HepG2 (cell line): ENCODE measurements around the gene SNX9. TPM values are rescaled to one million over a fixed set of nuclear protein-coding genes. Genes with fewer than 3 reads are reported as not detected.

Experiments
- ATAC-seq: fragments of 200-7000 bp; cut with Tn5 transposase; 3 replicates; pipeline ENCODE4 v1.9.1; 2020; ENCODE audit warnings: mild to moderate bottlenecking, moderate library complexity
- BruUV-seq: library from RNA; stranded (reverse); fragments of 400-500 nt; replicated peaks from 2 replicates; lab custom pipeline; 2021; lab: Mats Ljungman, UMichigan
- CTCF ChIA-PET: fragments of 300-600 bp; formaldehyde crosslinking; extraction: SDS; loops from one replicate; lab custom pipeline; 2021; ENCODE audit warnings: low total read pairs, inconsistent platforms, low intra/inter-chr PET ratio; lab: Yijun Ruan, JAX
- POLR2A ChIA-PET: fragments of 350-600 bp; sonication (Branson Sonifier 250); formaldehyde crosslinking; loops from one replicate; lab custom pipeline; 2020; ENCODE audit warnings: antibody characterized with exemption, inconsistent platforms; lab: Yijun Ruan, JAX
- DNase-seq: peaks from one replicate; pipeline ENCODE4 v3.0.0-alpha.2; 2015; ENCODE audit warnings: low spot score
- FAIRE-seq: peaks from 3 replicates; lab custom pipeline; 2011; peaks lifted over from hg19 to GRCh38; lab: Jason Lieb, UNC
- H2AFZ ChIP-seq: one replicate; pipeline ENCODE4 v1.6.1; 2011; ENCODE audit warnings: low read length, inconsistent platforms
- H3K27ac ChIP-seq: fragments of 300-600 bp; 3 replicates; pipeline ENCODE4 v1.8.0; 2011; ENCODE audit warnings: mixed run types, mild to moderate bottlenecking, mixed read lengths, low read length, inconsistent platforms; ENCODE audit not compliant: insufficient read depth; ENCODE audit errors: extremely low read length
- H3K27me3 ChIP-seq, 2 experiments: fragments of 200-600 bp in 1 of 2; 2 replicates in 1 of 2; 3 replicates in 1 of 2; pipeline versions ENCODE4 v1.6.0 to v1.8.0; 2011; ENCODE audit warnings: low read length in 2 of 2, mild to moderate bottlenecking in 2 of 2, moderate library complexity in 2 of 2, inconsistent platforms in 1 of 2; ENCODE audit not compliant: insufficient read depth in 2 of 2, control insufficient read depth in 1 of 2
- H3K36me3 ChIP-seq, 2 experiments: fragments of 200-600 bp in 1 of 2; replicated peaks in 1 of 2; 2 replicates in 1 of 2; 3 replicates in 1 of 2; pipeline versions ENCODE4 v1.5.1 to v1.8.0; 2011; ENCODE audit warnings: low read length in 2 of 2, inconsistent platforms in 1 of 2; ENCODE audit not compliant: insufficient read depth in 2 of 2, control insufficient read depth in 1 of 2
- H3K4me1 ChIP-seq: 2 replicates; pipeline ENCODE4 v1.5.1; 2012; ENCODE audit warnings: low read length, inconsistent platforms; ENCODE audit not compliant: insufficient read depth
- H3K4me2 ChIP-seq: 2 replicates; pipeline ENCODE4 v1.6.0; 2011; ENCODE audit warnings: low read depth, low read length, inconsistent platforms
- H3K4me3 ChIP-seq, 3 experiments: fragments of 200-600 bp in 1 of 3; sonication (generic), shearing (Covaris generic) in 1 of 3; replicated peaks in 1 of 3; 2 replicates each; pipeline ENCODE4 v1.5.1; 2011 to 2016; ENCODE audit warnings: low read length in 3 of 3, inconsistent platforms in 2 of 3, low read depth in 2 of 3, mild to moderate bottlenecking in 2 of 3, control low read depth in 1 of 3, mixed read lengths in 1 of 3; ENCODE audit not compliant: insufficient read depth in 1 of 3
- H3K79me2 ChIP-seq: one replicate; pipeline ENCODE4 v1.6.1; 2011; ENCODE audit warnings: low read length, inconsistent platforms; ENCODE audit not compliant: insufficient read depth
- H3K9ac ChIP-seq: 2 replicates; pipeline ENCODE4 v1.6.0; 2011; ENCODE audit warnings: mild to moderate bottlenecking, low read depth, low read length, inconsistent platforms; ENCODE audit not compliant: insufficient read depth
- H3K9me3 ChIP-seq: 2 replicates; pipeline ENCODE4 v1.5.1; 2012; ENCODE audit warnings: mild to moderate bottlenecking, low read length
- H4K20me1 ChIP-seq: 2 replicates; pipeline ENCODE4 v1.6.0; 2011; ENCODE audit warnings: inconsistent platforms, mild to moderate bottlenecking, low read length, moderate library complexity; ENCODE audit not compliant: insufficient read depth
- AGO2 ChIP-seq: fragments of 200-400 bp; formaldehyde crosslinking; optimal IDR thresholded peaks from 2 replicates; pipeline ENCODE3; 2017; ENCODE audit warnings: mild to moderate bottlenecking, low read depth, low read length, moderate library complexity
- CAMTA2 ChIP-seq: sonication (generic); formaldehyde crosslinking; IDR thresholded peaks from 2 replicates; pipeline ENCODE4 v1.4.0; 2020; ENCODE audit warnings: mild to moderate bottlenecking, missing genetic modification reagents, borderline replicate concordance
- CEBPG ChIP-seq: IDR thresholded peaks from 2 replicates; pipeline ENCODE4 v1.6.1; 2016
- CENPX ChIP-seq: sonication (generic); formaldehyde crosslinking; IDR thresholded peaks from 2 replicates; pipeline ENCODE4 v1.9.0; 2021; ENCODE audit warnings: mild to moderate bottlenecking, missing genetic modification reagents, moderate library complexity
- HDAC1 ChIP-seq: sonication (generic); formaldehyde crosslinking; IDR thresholded peaks from 2 replicates; pipeline ENCODE4 v1.5.1; 2020; ENCODE audit warnings: mild to moderate bottlenecking, missing genetic modification reagents
- PHF5A ChIP-seq: IDR thresholded peaks from one replicate; pipeline ENCODE4 v1.6.1; 2018; ENCODE audit warnings: low read depth, missing genetic modification reagents; ENCODE audit not compliant: unreplicated experiment
- ZFY ChIP-seq: sonication (generic); formaldehyde crosslinking; IDR thresholded peaks from 2 replicates; pipeline ENCODE4 v1.4.0; 2020; ENCODE audit warnings: missing genetic modification reagents
- WGBS: methylation state at CpG from one replicate; pipeline ENCODE4 v1.1.6; 2017; ENCODE audit warnings: low lambda C conversion rate; 5-methylcytosine and 5-hydroxymethylcytosine counted together
- in situ Hi-C: cut with HindIII; loops from 2 replicates; pipeline ENCODE4 v1.10.0; 2017; ENCODE audit warnings: low pct_unique_long_range_greater_than_20kb; ENCODE audit not compliant: extremely low pct_ligation_motif_present
- intact Hi-C: fragments of 100-400 bp; cut with micrococcal nuclease; formaldehyde crosslinking; loops from one replicate; pipeline ENCODE4 v1.10.0; 2022; ENCODE audit not compliant: unreplicated experiment
- polyA plus RNA-seq, 8 experiments: library from polyadenylated mRNA; depleted of rRNA in 3 of 8; stranded (reverse) in 7 of 8; unstranded in 1 of 8; fragments of >200 nt; fragmentation: Illumina TruSeq in 4 of 8; extraction: Trizol in 4 of 8; gene quantifications; 2 replicates each; pipeline versions ENCODE4 v1.2.1 to v1.2.3, GENCODE V29; 2011 to 2016; ENCODE audit warnings: low read depth in 4 of 8, missing spikeins in 1 of 8, mixed read lengths in 1 of 8; ENCODE audit not compliant: insufficient read depth in 1 of 8
- total RNA-seq, 5 experiments: library from RNA; depleted of rRNA; stranded (reverse); fragments of >200 nt; fragmentation: Illumina TruSeq; extraction: Trizol; gene quantifications; 2 replicates each; pipeline ENCODE4 v1.2.3, GENCODE V29; 2016; ENCODE audit warnings: low read depth in 1 of 5
- TF ChIP-seq, protein P1 (sequence below): sonication (generic); formaldehyde crosslinking; IDR thresholded peaks from 2 replicates; pipeline ENCODE4 v1.8.0; 2022; ENCODE audit warnings: mild to moderate bottlenecking, missing genetic modification reagents, moderate library complexity
- TF ChIP-seq, protein P2 (sequence below): IDR thresholded peaks from 2 replicates; pipeline ENCODE4 v1.6.1; 2016; ENCODE audit warnings: low read depth
- TF ChIP-seq, protein P3 (sequence below): sonication (generic); formaldehyde crosslinking; IDR thresholded peaks from 2 replicates; pipeline ENCODE4 v1.8.0; 2022; ENCODE audit warnings: missing genetic modification reagents, mild to moderate bottlenecking, inconsistent platforms, borderline replicate concordance
- TF ChIP-seq, protein P4 (sequence below): sonication (generic); formaldehyde crosslinking; conservative IDR thresholded peaks from 2 replicates; pipeline ENCODE4 v1.8.0; 2022; ENCODE audit warnings: low read depth, missing genetic modification reagents

The SNX9 gene
- total and polyA plus RNA-seq, 2 of the 13 experiments (the other 11 are each of a cell fraction or from before 2014, with no cell fraction given) = 21.9 to 36.0 TPM

DNA sequence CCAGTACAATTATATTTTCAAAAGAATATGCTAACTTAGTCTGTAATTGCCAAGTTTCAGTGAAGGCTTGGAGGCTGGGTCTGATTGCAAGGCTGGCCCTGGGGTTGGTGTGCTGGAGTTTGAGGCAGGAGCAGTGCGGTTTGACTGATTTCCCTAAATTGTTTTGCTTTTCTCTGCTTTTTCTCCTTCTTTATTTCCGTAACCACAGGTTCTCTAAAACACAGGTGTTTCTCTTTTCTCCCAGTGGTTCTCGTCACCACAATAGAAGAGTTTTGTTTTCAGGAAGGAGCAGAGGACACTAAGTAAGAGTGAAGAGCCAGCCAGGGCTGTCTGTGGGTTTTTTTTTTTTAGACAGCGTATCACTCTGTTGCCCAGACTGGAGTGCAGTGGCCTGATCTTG, 8.2 kb upstream of the SNX9 start:
- ATAC-seq (no peak), DNase-seq (no peak)
- no peak for TF ChIP-seq PHF5A
- TF ChIP-seq, protein P1, sequence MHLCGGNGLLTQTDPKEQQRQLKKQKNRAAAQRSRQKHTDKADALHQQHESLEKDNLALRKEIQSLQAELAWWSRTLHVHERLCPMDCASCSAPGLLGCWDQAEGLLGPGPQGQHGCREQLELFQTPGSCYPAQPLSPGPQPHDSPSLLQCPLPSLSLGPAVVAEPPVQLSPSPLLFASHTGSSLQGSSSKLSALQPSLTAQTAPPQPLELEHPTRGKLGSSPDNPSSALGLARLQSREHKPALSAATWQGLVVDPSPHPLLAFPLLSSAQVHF (CRISPR knock-in tag) = no peak
- no peak for TF ChIP-seq CAMTA2 (CRISPR knock-in tag)
- TF ChIP-seq, all 625 proteins: peak for 0
- H3K27me3 ChIP-seq = peaks cover 2 to 25% of the 10 kb centered on the region in 2 experiments; a peak in 3 of 5 replicates
- no peaks in the 10 kb centered on the region for H3K36me3 ChIP-seq
- no peaks in the 10 kb centered on the region for H3K79me2 ChIP-seq
- H3K4me3 ChIP-seq = no peak overlapping the region
- 62% methylated on average over 4 of the region's 4 CpGs for WGBS
- intact Hi-C loops = no loop called here
- peaks cover 17% of the 10 kb centered on the region for H3K4me1 ChIP-seq
- no TSS peak for BruUV-seq
- no peak overlapping the region for H3K4me2 ChIP-seq
- in situ Hi-C loops = no loop called here
- H3K27ac ChIP-seq = no peak overlapping the region
- POLR2A ChIA-PET = no interaction called here
- no peak overlapping the region for H3K9ac ChIP-seq
- no peak overlapping the region for H2AFZ ChIP-seq
- no peak for FAIRE-seq
- CTCF ChIA-PET = no interaction called here
- no peaks in the 10 kb centered on the region for H3K9me3 ChIP-seq
- no peaks in the 10 kb centered on the region for H4K20me1 ChIP-seq

DNA sequence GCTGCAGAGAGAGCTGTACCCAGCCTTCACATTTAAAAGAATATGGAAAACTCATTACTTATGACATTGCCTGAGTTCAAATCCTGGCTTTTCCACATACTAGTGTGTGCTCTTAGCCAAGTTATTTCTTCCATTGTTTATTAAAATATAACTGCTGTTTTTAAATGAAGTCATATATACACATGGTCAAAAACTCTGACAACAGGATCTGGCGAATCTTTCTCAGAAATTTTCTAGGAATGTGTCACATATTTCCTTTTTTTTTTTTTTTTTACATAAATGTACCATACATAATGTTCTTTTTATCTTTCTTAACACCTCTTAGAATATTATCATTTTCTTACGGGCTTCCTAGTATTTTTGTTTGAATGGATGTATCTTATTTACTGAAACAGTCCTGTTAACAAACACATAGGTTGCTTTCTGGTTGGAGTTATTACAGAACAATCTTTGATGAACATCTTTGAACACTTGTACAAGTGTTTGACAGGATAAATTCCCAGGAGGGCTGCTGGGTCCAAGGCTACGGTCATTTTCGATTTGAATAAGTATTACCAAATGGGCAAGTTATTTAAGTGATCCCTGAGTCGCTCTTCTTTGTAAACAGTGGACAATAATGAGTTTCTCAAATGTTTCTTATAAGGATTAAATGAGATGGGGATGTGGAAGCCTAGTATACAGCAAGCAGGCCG, 1.6 kb upstream of the SNX9 start:
- CTCF ChIA-PET = no interaction called here
- TF ChIP-seq, protein P2, sequence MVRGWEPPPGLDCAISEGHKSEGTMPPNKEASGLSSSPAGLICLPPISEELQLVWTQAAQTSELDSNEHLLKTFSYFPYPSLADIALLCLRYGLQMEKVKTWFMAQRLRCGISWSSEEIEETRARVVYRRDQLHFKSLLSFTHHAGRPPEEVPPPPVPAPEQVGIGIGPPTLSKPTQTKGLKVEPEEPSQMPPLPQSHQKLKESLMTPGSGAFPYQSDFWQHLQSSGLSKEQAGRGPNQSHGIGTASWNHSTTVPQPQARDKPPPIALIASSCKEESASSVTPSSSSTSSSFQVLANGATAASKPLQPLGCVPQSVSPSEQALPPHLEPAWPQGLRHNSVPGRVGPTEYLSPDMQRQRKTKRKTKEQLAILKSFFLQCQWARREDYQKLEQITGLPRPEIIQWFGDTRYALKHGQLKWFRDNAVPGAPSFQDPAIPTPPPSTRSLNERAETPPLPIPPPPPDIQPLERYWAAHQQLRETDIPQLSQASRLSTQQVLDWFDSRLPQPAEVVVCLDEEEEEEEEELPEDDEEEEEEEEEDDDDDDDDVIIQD (CRISPR knock-in tag) = no peak
- TF ChIP-seq HDAC1 (CRISPR knock-in tag) (no peak), ZFY (no peak), CENPX (CRISPR knock-in tag) (no peak), CEBPG (CRISPR knock-in tag) (no peak), AGO2 (no peak)
- TF ChIP-seq, protein P3, sequence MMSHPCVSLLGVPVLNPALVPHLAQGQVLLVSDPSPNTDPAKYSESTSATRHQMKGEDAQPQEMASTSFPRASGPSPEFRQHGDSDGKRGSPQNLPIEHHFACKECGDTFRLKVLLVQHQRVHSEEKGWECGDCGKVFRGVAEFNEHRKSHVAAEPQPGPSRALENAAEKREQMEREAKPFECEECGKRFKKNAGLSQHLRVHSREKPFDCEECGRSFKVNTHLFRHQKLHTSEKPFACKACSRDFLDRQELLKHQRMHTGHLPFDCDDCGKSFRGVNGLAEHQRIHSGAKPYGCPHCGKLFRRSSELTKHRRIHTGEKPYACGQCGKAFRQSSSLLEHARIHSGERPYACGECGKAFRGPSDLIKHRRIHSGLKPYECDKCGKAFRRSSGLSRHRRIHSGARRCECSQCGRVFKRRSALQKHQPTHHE = no peak
- TF ChIP-seq, protein P4, sequence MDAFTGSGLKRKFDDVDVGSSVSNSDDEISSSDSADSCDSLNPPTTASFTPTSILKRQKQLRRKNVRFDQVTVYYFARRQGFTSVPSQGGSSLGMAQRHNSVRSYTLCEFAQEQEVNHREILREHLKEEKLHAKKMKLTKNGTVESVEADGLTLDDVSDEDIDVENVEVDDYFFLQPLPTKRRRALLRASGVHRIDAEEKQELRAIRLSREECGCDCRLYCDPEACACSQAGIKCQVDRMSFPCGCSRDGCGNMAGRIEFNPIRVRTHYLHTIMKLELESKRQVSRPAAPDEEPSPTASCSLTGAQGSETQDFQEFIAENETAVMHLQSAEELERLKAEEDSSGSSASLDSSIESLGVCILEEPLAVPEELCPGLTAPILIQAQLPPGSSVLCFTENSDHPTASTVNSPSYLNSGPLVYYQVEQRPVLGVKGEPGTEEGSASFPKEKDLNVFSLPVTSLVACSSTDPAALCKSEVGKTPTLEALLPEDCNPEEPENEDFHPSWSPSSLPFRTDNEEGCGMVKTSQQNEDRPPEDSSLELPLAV (CRISPR knock-in tag) = no peak

More for the DNA sequence above, 1.6 kb upstream of the SNX9 start:
- Histone ChIP-seq H3K9me3 (no peaks in the 10 kb centered on the region), H3K4me1 (peaks cover 42% of the 10 kb centered on the region), H3K9ac (no peak overlapping the region), H3K4me2 (no peak overlapping the region), H3K27me3 (peaks cover 4 to 20% of the 10 kb centered on the region in 2 experiments; a peak in 4 of 5 replicates), H3K36me3 (no peaks in the 10 kb centered on the region), H3K27ac (no peak overlapping the region), H4K20me1 (peaks cover 15% of the 10 kb centered on the region; the same call in 1 of the 2 replicates), H2AFZ (no peak overlapping the region), H3K4me3 (no peak overlapping the region), H3K79me2 (peaks cover 26% of the 10 kb centered on the region)
- POLR2A ChIA-PET = no interaction called here
- no peak for DNase-seq
- intact Hi-C loops (loop anchor here (5.0 kb wide), 2 partner anchors 51 to 64 kb away; no protein-coding TSS in a partner anchor), in situ Hi-C loops (no loop called here)
- no peak for ATAC-seq
- 59% methylated on average over 6 of the region's 6 CpGs for WGBS
- TSS peak; percentile 79 for BruUV-seq
- no peak for FAIRE-seq
